ENCODE measurements around the gene KANK3. TPM values are rescaled to one million over a fixed set of nuclear protein-coding genes. Genes with fewer than 3 reads are reported as not detected.

KANK3 gene
- total and polyA plus RNA-seq, 9 of the 15 experiments (the other 6 are each of a cell fraction or from before 2014, with no cell fraction given): 0.03 to 0.40 (median 0.08) TPM; not detected in 6

- ChIA-PET CTCF (ENCODE audit: low intra/inter-chr PET ratio) (interaction anchor here (0.5 to 0.9 kb wide), 4 partner anchors 163 to 407 kb away, joined by 3 read pairs; no protein-coding TSS in a partner anchor), POLR2A (interaction anchor here (0.6 to 3.8 kb wide), 29 partner anchors 10 to 394 kb away, joined by 3 to 20 read pairs (median 4); partner anchors contain the start of genes RAB11B, TIMM44 and ZNF414)
- Histone ChIP-seq H3K9me1 (ENCODE audit: control insufficient read depth, insufficient read depth, low read length) (no peaks in the 10 kb centered on the region), H3K4me1 (replicated peaks in 1 of 2; ENCODE audit: control insufficient read depth in 2 of 2, insufficient read depth in 2 of 2, low read length in 2 of 2) (peaks cover 17 to 28% of the 10 kb centered on the region in 2 experiments), H3K9ac (ENCODE audit: insufficient read depth in 1 of 2, low read depth in 2 of 2, low read length in 2 of 2) (peak within 1 kb of the TSS; percentile 99 to 100), H2AFZ (ENCODE audit: low read depth, low read length) (peak within 1 kb of the TSS; percentile 86), H4K20me1 (replicated peaks; ENCODE audit: control insufficient read depth, insufficient read depth, low read length) (peaks cover 26% of the 10 kb centered on the region; the same call in 1 of the 2 replicates), H3K4me3 (peak within 1 kb of the TSS; percentile 99), H3K27me3 (ENCODE audit: control insufficient read depth in 2 of 2, insufficient read depth in 2 of 2, low read length in 2 of 2) (no peaks in the 10 kb centered on the region), H3K79me2 (ENCODE audit: control insufficient read depth, insufficient read depth, low read length) (peaks cover 50% of the 10 kb centered on the region), H3K27ac (ENCODE audit: extremely low read depth, low read depth, low read length) (peak within 1 kb of the TSS; percentile 94), H3K36me3 (ENCODE audit: control insufficient read depth, insufficient read depth, low read length) (peaks cover 49% of the 10 kb centered on the region), H3K4me2 (ENCODE audit: insufficient read depth, low read length) (peak within 1 kb of the TSS; percentile 99), H3K9me3 (replicated peaks; ENCODE audit: control insufficient read depth, insufficient read depth, low read depth, low read length) (no peaks in the 10 kb centered on the region)
- peak; percentile 90 for ATAC-seq
- FAIRE-seq: peak; percentile 92
- DNase-seq (ENCODE audit: extremely low read depth in 1 of 4, low spot score in 3 of 4): peak; percentile 92 to 97 (median 94)
- BruUV-seq (replicated peaks): TSS peak; percentile 87
- under 1% methylated on average over 62 of the region's 72 CpGs for WGBS (ENCODE audit: insufficient coverage, low coverage, missing lambda C conversion rate)
- in situ Hi-C loops (cut with MboI) (no loop called here), intact Hi-C loops (cut with micrococcal nuclease) (loop anchor here (1.0 to 10.0 kb wide), 2 partner anchors 22 to 57 kb away; partner anchors contain the start of gene KANK3)
- TF ChIP-seq, protein P1, sequence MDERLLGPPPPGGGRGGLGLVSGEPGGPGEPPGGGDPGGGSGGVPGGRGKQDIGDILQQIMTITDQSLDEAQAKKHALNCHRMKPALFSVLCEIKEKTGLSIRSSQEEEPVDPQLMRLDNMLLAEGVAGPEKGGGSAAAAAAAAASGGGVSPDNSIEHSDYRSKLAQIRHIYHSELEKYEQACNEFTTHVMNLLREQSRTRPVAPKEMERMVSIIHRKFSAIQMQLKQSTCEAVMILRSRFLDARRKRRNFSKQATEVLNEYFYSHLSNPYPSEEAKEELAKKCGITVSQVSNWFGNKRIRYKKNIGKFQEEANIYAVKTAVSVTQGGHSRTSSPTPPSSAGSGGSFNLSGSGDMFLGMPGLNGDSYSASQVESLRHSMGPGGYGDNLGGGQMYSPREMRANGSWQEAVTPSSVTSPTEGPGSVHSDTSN (CRISPR knock-in tag; IDR thresholded peaks at IDR 0.05; ENCODE audit: low read depth): no peak
- TF ChIP-seq, protein P1 (tag; conservative IDR thresholded peaks at IDR 0.05; ENCODE audit: low read depth): no peak
- TF ChIP-seq RFX7 (CRISPR knock-in tag; IDR thresholded peaks at IDR 0.05) (no peak), SMAD4 (CRISPR knock-in tag; conservative IDR thresholded peaks at IDR 0.05) (no peak), ARID2 (IDR thresholded peaks at IDR 0.05) (no peak), ILK (tag; IDR thresholded peaks at IDR 0.05; ENCODE audit: borderline replicate concordance, low read depth) (no peak), XRCC4 (IDR thresholded peaks at IDR 0.05; ENCODE audit: extremely low read depth, insufficient read depth, insufficient read length) (no peak), MAFK (IDR thresholded peaks at IDR 0.05; ENCODE audit: low read length) (no peak)
- TF ChIP-seq, protein P2, sequence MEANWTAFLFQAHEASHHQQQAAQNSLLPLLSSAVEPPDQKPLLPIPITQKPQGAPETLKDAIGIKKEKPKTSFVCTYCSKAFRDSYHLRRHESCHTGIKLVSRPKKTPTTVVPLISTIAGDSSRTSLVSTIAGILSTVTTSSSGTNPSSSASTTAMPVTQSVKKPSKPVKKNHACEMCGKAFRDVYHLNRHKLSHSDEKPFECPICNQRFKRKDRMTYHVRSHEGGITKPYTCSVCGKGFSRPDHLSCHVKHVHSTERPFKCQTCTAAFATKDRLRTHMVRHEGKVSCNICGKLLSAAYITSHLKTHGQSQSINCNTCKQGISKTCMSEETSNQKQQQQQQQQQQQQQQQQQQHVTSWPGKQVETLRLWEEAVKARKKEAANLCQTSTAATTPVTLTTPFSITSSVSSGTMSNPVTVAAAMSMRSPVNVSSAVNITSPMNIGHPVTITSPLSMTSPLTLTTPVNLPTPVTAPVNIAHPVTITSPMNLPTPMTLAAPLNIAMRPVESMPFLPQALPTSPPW (CRISPR knock-in tag; IDR thresholded peaks at IDR 0.05): peak; percentile 73; the same call in 1 of the 2 replicates
These were observed 21.7 kb downstream of the KANK3 start, which contains the start of the genes NDUFA7 and RPS28 for GRCh38 chr19:8321067-8321985. Gene NDUFA7 (minus strand): TSS chr19:8321375. CDS start chr19:8321358, 17 bp downstream. Gene RPS28 (plus strand): TSS chr19:8321496. CDS start chr19:8321531, 35 bp downstream.

Data from K562 (cell line).